GM12878 (cell line): Measurements from ENCODE around the gene RARA. TPM values are rescaled to one million over a fixed set of nuclear protein-coding genes. Genes with fewer than 3 reads are reported as not detected.
A peak's percentile ranks its signal among the peaks of the same experiment; 100 is the strongest.

Experiments
- ATAC-seq: fragments of 200-7000 bp; cut with Tn5 transposase; 3 replicates; pipeline ENCODE4 v1.9.1; 2020; ENCODE audit warnings: mild to moderate bottlenecking, moderate library complexity
- BruUV-seq: library from RNA; stranded (reverse); fragments of 400-500 nt; replicated peaks from 2 replicates; lab custom pipeline; 2021; lab: Mats Ljungman, UMichigan
- CTCF ChIA-PET: fragments of 300-600 bp; sonication (Branson Sonifier 250); formaldehyde crosslinking; extraction: SDS; loops from one replicate; lab custom pipeline; 2021; ENCODE audit warnings: inconsistent platforms; lab: Yijun Ruan, JAX
- POLR2A ChIA-PET: fragments of 350-600 bp; formaldehyde crosslinking; extraction: SDS; loops from one replicate; lab custom pipeline; 2021; ENCODE audit warnings: inconsistent platforms; lab: Charles Lee
- RAD21 ChIA-PET: fragments of 300-600 bp; sonication (Branson Sonifier 250); formaldehyde crosslinking; loops from one replicate; lab custom pipeline; 2023; ENCODE audit warnings: antibody characterized with exemption; ENCODE audit not compliant: unreplicated experiment; lab: Charles Lee
- SMC1A ChIA-PET: fragments of 300-600 bp; sonication (Branson Sonifier 250); formaldehyde crosslinking; loops from one replicate; lab custom pipeline; 2023; ENCODE audit not compliant: unreplicated experiment, uncharacterized antibody; lab: Charles Lee
- DNase-seq: peaks from one replicate; pipeline ENCODE4 v3.0.0-alpha.2; 2011; ENCODE audit warnings: low read depth, low spot score
- FAIRE-seq: peaks from 3 replicates; lab custom pipeline; 2011; peaks lifted over from hg19 to GRCh38; lab: Jason Lieb, UNC
- H2AFZ ChIP-seq: 2 replicates; pipeline ENCODE4 v1.6.0; 2011; ENCODE audit warnings: low read depth, low read length, control low read depth; ENCODE audit not compliant: control insufficient read depth
- H3K27ac ChIP-seq: 2 replicates; pipeline ENCODE4 v1.5.1; 2011; ENCODE audit warnings: control low read depth; ENCODE audit not compliant: control insufficient read depth, insufficient read depth
- H3K27me3 ChIP-seq, 2 experiments: replicated peaks in 1 of 2; 2 replicates each; pipeline versions ENCODE4 v1.6.0 to v1.6.1; 2011; ENCODE audit warnings: low read length in 1 of 2; ENCODE audit not compliant: control insufficient read depth in 2 of 2, insufficient read depth in 2 of 2
- H3K36me3 ChIP-seq, 2 experiments: 2 replicates each; pipeline ENCODE4 v1.5.1; 2011; ENCODE audit warnings: low read length in 1 of 2; ENCODE audit not compliant: control insufficient read depth in 2 of 2, insufficient read depth in 2 of 2
- H3K4me1 ChIP-seq: 2 replicates; pipeline ENCODE4 v1.6.1; 2011; ENCODE audit warnings: mild to moderate bottlenecking, low read length, moderate library complexity, mixed read lengths; ENCODE audit not compliant: control insufficient read depth, insufficient read depth
- H3K4me2 ChIP-seq: 2 replicates; pipeline ENCODE4 v1.6.0; 2011; ENCODE audit warnings: control low read depth; ENCODE audit not compliant: control insufficient read depth, insufficient read depth
- H3K4me3 ChIP-seq: fragments of 200-600 bp; sonication (generic); 2 replicates; pipeline ENCODE4 v1.5.1; 2016
- H3K79me2 ChIP-seq: 2 replicates; pipeline ENCODE4 v1.6.0; 2011; ENCODE audit warnings: low read length; ENCODE audit not compliant: control insufficient read depth, insufficient read depth
- H3K9ac ChIP-seq: 2 replicates; pipeline ENCODE4 v1.8.0; 2011; ENCODE audit warnings: low read length, control low read depth, mixed read lengths; ENCODE audit not compliant: control insufficient read depth, insufficient read depth
- H3K9me3 ChIP-seq: replicated peaks from 3 replicates; pipeline ENCODE4 v1.5.1; 2011; ENCODE audit warnings: mild to moderate bottlenecking, low read length; ENCODE audit not compliant: control insufficient read depth, insufficient read depth
- H4K20me1 ChIP-seq: 2 replicates; pipeline ENCODE4 v1.6.0; 2011; ENCODE audit not compliant: control insufficient read depth, insufficient read depth
- ETV6 ChIP-seq, 2 experiments: fragments of 450-650 bp in 1 of 2; IDR thresholded peaks in 1 of 2; conservative IDR thresholded peaks in 1 of 2; 2 replicates each; pipeline ENCODE4 v1.6.1; 2014; ENCODE audit warnings: antibody characterized with exemption in 1 of 2, borderline replicate concordance in 1 of 2, low read depth in 1 of 2, mild to moderate bottlenecking in 1 of 2, moderate library complexity in 1 of 2
- MTA3 ChIP-seq: IDR thresholded peaks from 2 replicates; pipeline ENCODE4 v1.6.1; 2012; ENCODE audit warnings: low read length, inconsistent platforms, borderline replicate concordance
- POLR2A ChIP-seq: IDR thresholded peaks from 2 replicates; pipeline ENCODE4 v1.6.1; 2011; ENCODE audit warnings: low read depth, mild to moderate bottlenecking, low read length
- RAD21 ChIP-seq: IDR thresholded peaks from 2 replicates; pipeline ENCODE4 v1.6.1; 2011; ENCODE audit warnings: mild to moderate bottlenecking, low read depth, low read length, moderate library complexity; ENCODE audit not compliant: insufficient read depth
- WGBS: methylation state at CpG from one replicate; pipeline ENCODE4 v1.1.6; 2016; ENCODE audit warnings: low lambda C conversion rate; ENCODE audit not compliant: insufficient replicate concordance, insufficient coverage; ENCODE audit errors: missing lambda C conversion rate; 5-methylcytosine and 5-hydroxymethylcytosine counted together
- in situ Hi-C: fragments of 300-500 bp; cut with MboI; formaldehyde crosslinking; loops from 9 replicates; pipeline ENCODE4 v1.14.3; 2018; ENCODE audit warnings: mixed read lengths
- intact Hi-C: fragments of 100-400 bp; cut with micrococcal nuclease; formaldehyde crosslinking; loops from one replicate; pipeline ENCODE4 v1.14.2; 2022; ENCODE audit not compliant: unreplicated experiment
- polyA plus RNA-seq, 11 experiments: library from polyadenylated mRNA; depleted of rRNA in 4 of 11; unstranded in 6 of 11; stranded (reverse) in 5 of 11; fragments of >200 nt; fragmentation: Nextera tagmentation in 4 of 11; fragmentation: Illumina TruSeq in 1 of 11; extraction: Ambion mirVana in 4 of 11; extraction: Trizol in 1 of 11; gene quantifications; 1 replicate in 1 of 11; 2 replicates in 10 of 11; pipeline versions ENCODE4 v1.2.1 to v1.2.3, GENCODE V29; 2011 to 2016; ENCODE audit warnings: inconsistent platforms in 2 of 11, missing spikeins in 2 of 11, low read depth in 1 of 11
- total RNA-seq, 4 experiments: library from RNA; depleted of rRNA in 3 of 4; stranded (reverse); fragments of >200 nt in 3 of 4; fragmentation: Illumina TruSeq in 1 of 4; extraction: Trizol in 1 of 4; gene quantifications; 2 replicates each; pipeline versions ENCODE4 v1.2.1 to v1.2.3, GENCODE V29; 2013 to 2021

RARA gene
- total and polyA plus RNA-seq, 10 of the 15 experiments (the other 5 are each of a cell fraction or from before 2014, with no cell fraction given), result 0.13 to 33.6 (median 13.6) TPM

DNA sequence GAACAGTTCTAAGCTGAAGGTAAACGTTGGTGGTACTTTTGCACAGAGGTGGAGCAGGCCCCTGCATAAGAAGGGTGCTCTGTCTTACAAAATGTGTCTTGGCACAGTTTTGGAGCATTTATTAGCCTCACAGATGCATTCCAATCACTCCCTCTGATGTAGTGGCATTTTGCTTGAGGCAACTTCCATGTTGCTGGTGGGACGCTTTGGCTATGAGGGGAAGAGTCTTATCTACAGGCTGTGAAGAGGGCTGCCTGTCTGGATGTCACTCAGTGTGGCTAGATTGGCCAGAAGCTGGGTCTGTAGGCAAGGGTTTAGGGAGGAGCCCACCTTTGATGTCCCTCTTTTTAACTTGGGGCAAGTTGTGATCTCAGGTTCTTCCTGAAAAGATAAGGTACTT, 2.6 kb upstream of the RARA start:
- Histone ChIP-seq H3K9me3 (no peaks in the 10 kb centered on the region), H3K9ac (no peak overlapping the region), H3K36me3 (peaks cover 4 to 7% of the 10 kb centered on the region in 2 experiments), H4K20me1 (no peaks in the 10 kb centered on the region), H3K4me1 (peaks cover 35% of the 10 kb centered on the region), H3K27me3 (no peaks in the 10 kb centered on the region), H3K27ac (no peak overlapping the region), H3K79me2 (no peaks in the 10 kb centered on the region; the same call in none of the 2 replicates)
- no peak for ATAC-seq
- RAD21 ChIA-PET, result interaction anchor here (1.1 to 18.7 kb wide), 5 partner anchors 13 to 48 kb away, joined by 3 to 271 read pairs (median 7); partner anchors contain the start of gene CDC6
- WGBS, result 78% methylated on average over 2 of the region's 2 CpGs
- CTCF ChIA-PET, result interaction anchor here (1.1 to 10.6 kb wide), 10 partner anchors 12 to 226 kb away, joined by 3 to 311 read pairs (median 20); partner anchors contain the start of genes CDC6, GJD3 and TOP2A
- TF ChIP-seq MTA3 (no peak), POLR2A (0 out of 2 replicates have a peak, but pooled peaks have one; percentile 19), RAD21 (no peak), ETV6 (conservative IDR thresholded peaks at IDR 0.05 in 1 of 2, IDR thresholded peaks at IDR 0.05 in 1 of 2; ENCODE audit: borderline replicate concordance in 1 of 2, low read depth in 1 of 2) (no peak)
- TF ChIP-seq, all 136 proteins: peak for 1
- in situ Hi-C loops (loop anchor here (5.0 kb wide), 1 partner anchor 231 kb away; no protein-coding TSS in a partner anchor), intact Hi-C loops (no loop called here)
- FAIRE-seq (no peak), DNase-seq (no peak)
- H3K4me3 ChIP-seq, result no peak overlapping the region
- no peak overlapping the region for H2AFZ ChIP-seq
- ChIA-PET POLR2A (interaction anchor here (0.6 to 9.8 kb wide), 6 partner anchors 11 to 1361 kb away, joined by 3 to 123 read pairs (median 10); no protein-coding TSS in a partner anchor), SMC1A (interaction anchor here (1.0 to 11.2 kb wide), 9 partner anchors 11 to 47 kb away, joined by 3 to 172 read pairs (median 7); partner anchors contain the start of gene CDC6)
- no TSS peak for BruUV-seq
- no peak overlapping the region for H3K4me2 ChIP-seq
